ENCODE results near the gene DMPK.
"Not testable (repeated sequence)": the region's sequence is repeated elsewhere in the genome, so short reads cannot be mapped to it uniquely, and the experiment has no call there.

Gene DMPK

DNA sequence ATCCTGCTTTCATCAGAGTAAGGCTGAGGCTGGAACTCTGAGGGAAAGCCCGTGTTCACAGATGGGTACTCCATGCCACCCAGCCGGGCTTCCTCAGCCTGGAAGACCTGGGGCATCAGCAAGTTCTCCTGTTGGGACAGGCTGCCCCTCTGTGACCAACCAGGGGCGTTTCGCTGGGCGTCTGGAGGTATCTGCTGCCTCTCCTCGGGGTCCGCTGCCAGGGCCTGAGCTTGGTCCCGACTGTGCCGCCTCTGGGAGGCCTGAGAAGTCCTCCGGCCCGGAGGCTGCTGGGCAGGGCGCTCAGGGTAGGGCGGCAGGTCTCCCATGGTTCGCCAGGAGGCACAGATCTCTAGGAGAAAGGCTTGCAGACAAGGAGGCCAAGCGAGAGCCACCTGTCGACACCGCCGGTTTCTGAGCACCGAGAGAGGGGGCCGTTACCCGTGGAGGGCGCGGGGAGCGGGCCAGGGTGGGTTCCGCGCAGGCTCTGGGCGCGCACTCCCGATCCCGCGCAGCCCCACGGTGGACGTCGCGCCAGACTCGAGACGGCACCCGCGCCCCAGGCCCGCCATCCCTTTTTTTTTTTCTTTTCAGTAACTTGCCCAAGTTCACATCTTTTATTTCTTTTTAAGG, 32.7 kb upstream of the DMPK start, which contains the start of gene RSPH6A:
TSS of gene RSPH6A (minus strand) at position 458 of the 630 bp plus-strand sequence. CDS start at position 326, 132 bp downstream.
- DNase-seq (ENCODE audit: low read depth in 3 of 3), result no peak

DNA sequence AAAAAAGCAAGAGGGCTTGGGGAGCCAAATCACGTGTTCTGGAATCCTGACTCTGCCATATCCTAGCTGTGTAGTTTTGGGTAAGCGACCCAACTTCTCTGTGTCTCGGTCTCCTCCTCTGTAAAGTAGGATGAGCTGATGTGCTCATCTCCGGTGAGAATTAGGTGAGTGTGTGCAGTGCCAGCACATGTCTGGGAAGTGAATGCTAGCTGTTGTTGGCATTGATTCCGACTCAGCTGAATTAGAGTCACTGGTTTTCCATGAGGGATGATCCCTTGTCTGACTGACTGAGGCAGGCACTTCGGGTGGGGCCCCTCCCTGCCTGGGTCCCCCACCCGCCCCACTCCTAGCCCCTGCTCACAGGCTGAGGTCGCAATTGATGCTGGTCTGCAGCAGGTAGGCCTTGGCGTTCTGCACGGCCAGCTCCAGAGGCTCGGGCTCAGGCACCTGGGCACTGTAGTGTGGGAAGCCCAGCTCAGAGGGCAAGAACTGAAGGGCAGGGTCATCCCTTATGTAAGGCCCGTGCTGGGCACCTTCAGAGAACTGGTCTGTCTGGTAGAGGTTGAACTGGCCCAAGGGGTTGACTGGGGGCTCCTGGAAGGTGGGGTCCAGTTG, 32.0 kb upstream of the DMPK start:
- DNase-seq (ENCODE audit: low read depth in 3 of 3), result no peak

- no peak for DNase-seq (ENCODE audit: low read depth in 3 of 3)
Measured at GRCh38 chr19:45812297-45812696, 30.0 kb upstream of the DMPK start.

DNA sequence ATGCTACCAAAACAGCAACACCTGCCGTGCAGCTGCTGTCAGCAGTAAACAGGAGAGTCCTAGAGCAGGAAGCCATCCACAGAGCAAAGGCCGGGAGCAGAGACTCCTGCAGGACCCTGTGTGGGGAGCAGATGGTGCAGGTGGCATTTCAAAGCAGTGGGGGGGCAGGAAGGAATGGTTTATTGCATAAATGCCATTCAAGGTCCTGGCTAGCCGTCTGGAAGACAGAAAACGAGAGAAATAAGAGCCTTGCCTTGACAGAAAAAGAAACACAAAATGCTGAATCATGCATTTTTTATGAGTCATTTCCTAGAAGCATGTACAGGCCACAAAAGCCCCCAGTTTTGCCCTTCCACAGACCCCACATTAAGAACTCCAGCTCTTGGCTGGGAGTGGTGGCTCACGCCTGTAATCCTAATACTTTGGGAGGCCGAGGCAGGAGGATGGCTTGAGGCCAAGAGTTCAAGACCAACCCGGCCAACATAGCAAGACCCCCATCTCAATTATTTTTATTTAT, 27.4 kb upstream of the DMPK start:
- DNase-seq (ENCODE audit: low read depth in 3 of 3), result no peak

DNA sequence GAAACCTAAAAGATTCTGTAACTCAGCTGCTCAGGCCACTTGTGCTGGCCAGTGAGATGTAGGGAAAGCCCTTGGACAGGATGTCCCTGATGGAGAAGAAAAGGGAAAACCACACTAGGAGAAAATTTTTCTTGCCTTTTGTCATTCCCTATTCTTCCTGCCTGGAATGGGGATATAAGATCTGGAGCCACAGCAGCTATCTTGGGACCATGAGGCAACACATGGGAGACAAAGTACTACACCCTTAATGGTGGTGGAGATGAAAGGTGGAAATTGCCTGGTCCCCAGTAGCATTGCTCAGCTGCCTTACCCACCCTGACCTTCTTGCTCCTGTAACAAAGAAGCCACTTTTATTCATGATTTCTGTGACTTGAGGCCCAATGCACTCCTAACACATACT, 23.4 kb upstream of the DMPK start:
- no peak for DNase-seq (ENCODE audit: low read depth in 3 of 3)

DNA sequence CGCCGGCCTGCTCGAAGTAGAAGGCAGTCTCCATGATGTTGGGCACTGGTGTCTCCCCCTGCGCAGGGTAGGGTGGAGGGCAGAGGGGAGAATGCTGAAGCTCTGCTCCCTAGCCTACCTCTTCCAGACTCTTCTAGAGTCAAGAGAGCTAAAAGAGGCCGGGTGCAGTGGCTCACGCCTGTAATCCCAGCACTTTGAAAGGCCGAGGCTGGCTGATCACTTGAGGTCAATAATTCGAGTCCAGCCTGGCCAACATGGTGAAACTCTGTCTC, 22.6 kb upstream of the DMPK start:
- no peak for DNase-seq (ENCODE audit: low read depth in 3 of 3)

GRCh38 chr19:45804140-45804958, 22.1 kb upstream of the DMPK start:
- no peak for DNase-seq (ENCODE audit: low read depth in 3 of 3)

DNA sequence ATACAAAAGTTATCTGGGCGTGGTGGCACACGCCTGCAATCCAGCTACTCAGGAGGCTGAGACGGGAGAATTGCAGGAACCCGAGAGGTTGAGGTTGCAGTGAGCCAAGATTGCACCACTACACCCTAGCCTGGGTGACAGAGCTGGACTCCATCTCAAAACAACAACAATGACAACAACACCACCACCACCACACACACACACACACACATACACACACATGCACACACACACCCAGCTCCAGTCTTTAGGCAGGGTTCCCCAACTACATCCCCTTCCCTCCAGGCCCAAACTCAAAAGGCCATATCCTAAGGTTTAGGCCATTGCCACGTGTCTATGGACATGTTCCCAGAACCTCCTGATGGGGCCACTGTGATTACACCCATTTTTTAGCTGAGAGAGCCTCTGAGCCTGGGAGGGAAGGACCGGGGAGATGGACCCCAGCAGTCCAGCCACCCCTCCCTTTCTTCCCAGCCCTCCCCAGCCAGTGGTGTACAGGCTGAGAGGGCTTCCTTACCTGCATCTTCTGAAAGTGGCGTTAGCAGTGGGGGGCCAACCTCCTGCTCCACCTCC, 19.4 kb upstream of the DMPK start:
- DNase-seq (ENCODE audit: low read depth in 3 of 3), result no peak

GRCh38 chr19:45800070-45800553, 17.8 kb upstream of the DMPK start:
- DNase-seq (ENCODE audit: low read depth in 3 of 3), result no peak

DNA sequence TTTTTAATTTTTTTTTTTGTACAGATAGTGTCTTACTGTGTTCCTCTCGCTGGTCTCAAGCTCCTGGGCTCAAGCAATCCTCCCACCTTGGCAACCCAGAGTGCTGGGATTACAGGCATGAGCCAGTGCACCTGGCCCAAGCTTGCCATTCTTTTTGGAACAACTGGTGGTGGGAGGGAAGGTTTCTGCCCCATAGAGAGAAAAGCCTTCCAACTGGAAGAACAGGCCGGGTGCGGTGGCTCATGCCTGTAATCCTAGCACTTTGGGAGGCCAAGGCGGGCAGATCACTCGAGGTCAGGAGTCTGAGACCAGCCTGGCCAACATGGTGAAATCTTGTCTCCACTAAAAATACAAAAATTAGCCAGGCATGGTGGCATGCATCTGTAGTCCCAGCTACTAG, 17.3 kb upstream of the DMPK start:
- not testable (repeated sequence) for DNase-seq (ENCODE audit: low read depth in 3 of 3)

DNA sequence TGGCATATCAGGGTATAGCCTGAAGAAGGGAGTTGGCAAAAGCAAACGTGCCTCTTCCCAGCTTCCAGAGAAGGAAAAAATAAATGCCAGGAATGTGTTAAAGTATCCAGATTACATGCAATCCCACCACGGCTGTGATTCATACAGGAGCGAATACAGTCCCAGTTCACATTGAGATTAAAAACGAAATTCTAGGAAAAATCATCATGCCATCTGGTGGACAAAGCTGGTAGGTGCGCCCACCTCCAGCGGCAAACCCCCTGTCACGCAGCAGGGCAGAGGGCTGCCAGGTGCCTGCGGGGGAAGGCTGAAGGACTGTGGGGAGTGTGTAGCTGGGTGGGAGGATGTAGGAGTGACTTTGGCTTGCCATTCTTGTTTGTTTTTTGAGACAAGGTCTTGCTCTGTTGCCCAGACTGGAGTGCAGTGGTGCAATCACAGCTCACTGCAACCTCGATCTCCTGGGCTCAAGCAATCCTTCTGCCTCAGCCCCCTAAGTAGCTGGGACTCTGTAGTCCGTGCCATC, 16.8 kb upstream of the DMPK start:
- DNase-seq (ENCODE audit: low read depth in 3 of 3), result peak; percentile 29 to 39 (median 32)

GRCh38 chr19:45794627-45795026, 12.3 kb upstream of the DMPK start:
- DNase-seq (ENCODE audit: low read depth in 3 of 3), result no peak

- DNase-seq (ENCODE audit: low read depth in 3 of 3), result no peak
Measured at GRCh38 chr19:45793876-45794275, 11.6 kb upstream of the DMPK start.

- no peak for DNase-seq (ENCODE audit: low read depth in 3 of 3)
Measured at GRCh38 chr19:45793178-45793564, 10.9 kb upstream of the DMPK start.

DNA sequence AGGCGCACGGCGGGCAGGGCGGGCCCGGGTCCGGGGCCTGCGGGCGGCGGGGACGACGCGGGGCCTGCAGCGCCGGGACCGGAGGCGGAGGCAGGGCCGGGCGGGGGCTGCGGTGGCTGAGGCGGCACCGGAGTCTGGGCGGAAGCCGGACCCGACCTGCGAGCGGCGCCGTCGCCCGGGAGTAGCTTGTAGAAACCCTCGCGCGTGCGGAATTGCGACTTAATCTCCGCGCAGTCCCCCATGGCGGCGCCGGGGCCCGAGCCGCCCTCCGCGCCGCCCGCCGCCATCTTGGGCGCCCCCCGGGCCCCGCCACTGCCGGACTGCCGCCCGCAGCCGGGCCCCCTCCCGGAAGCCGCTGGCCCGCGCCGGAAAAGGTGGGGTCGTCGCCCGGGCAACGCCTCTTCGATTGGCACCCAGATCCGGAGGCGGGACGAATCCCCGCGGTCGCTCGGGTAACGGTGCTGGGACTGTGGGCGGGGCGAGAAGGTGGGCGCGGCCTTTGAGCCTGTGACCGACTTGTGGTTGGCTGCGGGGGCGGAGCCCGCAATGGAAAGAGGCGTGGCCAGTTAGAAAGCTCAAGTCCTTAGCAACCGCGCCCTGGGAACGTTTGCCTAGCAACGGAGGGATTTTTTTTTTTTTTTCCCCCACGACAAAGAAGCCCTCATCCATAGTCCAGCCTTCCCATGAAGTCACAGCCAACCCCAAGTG, 10.3 kb upstream of the DMPK start, which contains the start of gene DMWD:
TSS of gene DMWD (minus strand) at position 376 of the 708 bp plus-strand sequence. CDS start at position 287, 89 bp downstream.
- DNase-seq (ENCODE audit: low read depth in 3 of 3), result peak; percentile 99

GRCh38 chr19:45791744-45792469, 9.6 kb upstream of the DMPK start:
- no peak for DNase-seq (ENCODE audit: low read depth in 3 of 3)

DNA sequence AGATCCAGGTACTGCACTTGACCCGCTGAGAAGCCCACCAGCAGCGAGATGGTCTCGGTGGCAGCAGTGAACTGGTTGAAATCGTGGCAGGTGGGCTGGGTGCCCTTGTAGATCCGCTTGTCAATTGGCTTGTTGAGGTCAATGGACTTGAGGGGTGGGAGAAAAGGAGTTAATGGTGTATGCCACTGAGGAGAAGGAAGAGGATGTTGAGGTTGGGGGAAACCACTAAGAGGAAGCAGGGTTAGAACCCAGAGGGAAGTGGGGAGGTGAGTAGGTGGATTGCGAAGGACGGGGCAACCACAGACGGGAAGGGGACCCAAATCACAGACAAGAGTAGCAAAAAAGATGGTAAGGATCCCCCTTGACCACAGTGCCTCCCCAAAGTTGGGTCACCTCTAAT, 8.7 kb upstream of the DMPK start:
- DNase-seq (ENCODE audit: low read depth in 3 of 3), result no peak

DNA sequence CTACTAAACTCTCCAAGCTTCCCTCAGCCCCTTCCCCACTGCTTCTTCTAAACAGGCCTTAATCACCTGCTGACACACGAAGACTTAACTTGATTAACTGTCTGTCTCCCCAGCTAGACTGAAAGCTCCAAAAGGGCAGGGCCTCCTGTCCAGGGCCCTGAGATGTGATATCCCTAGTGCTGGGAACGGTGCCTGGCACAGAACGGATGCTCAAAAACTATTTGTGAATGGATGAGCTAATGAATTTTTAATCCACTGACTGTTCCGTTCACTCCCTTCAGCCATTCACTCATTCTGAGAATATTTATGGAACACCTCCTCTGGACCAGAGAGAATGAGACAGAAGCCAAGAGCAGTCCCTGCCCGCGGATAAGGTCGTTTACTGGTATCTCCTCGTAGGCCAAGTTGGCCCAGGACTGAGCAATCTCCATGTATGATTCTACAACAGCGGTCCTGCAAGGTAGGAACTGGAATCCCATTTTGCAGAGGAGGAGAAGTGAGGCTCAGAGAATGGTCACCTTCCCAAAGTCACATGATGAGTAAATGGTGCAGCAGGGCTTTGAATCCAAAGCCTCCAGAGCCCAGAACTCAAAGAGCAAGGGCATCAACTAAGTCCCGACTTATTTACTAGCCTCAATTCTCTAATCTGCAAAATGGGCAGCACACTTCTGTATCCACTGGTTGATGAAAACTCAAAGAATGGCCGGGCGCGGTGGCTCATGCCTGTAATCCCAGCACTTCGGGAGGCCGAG, 6.9 kb upstream of the DMPK start:
- no peak for DNase-seq (ENCODE audit: low read depth in 3 of 3)

DNA sequence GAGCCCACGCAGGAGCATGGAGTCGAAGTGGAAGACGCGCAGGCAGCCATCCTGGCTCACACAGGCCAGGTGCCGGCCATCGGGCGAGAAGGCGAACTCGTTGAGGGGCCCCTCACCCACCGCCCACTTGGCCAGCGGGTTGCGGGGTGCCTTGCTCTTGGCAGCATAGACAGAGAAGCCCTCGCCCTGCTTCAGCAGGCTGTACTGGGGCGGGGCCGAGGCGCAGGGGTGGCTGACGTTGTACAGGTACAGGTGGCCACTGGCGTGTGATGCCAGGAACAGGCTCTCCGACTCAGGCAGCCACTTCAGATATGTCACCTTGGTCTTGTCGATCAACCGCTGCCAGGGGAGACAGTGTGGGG, 4.2 kb upstream of the DMPK start:
- no peak for DNase-seq (ENCODE audit: low read depth in 3 of 3)
